WI38 (cell line): ENCODE results near the gene CAD.

Source experiments
- H3K4me3 ChIP-seq: 2 replicates; pipeline ENCODE4 v1.5.1; 2011; ENCODE audit warnings: low read depth, mild to moderate bottlenecking, control low read depth, low read length
- TF ChIP-seq, protein P1 (sequence below): IDR thresholded peaks from 2 replicates; pipeline ENCODE4 v1.5.1; 2012; ENCODE audit warnings: low read depth, mild to moderate bottlenecking, control low read depth, low read length

The CAD gene

DNA sequence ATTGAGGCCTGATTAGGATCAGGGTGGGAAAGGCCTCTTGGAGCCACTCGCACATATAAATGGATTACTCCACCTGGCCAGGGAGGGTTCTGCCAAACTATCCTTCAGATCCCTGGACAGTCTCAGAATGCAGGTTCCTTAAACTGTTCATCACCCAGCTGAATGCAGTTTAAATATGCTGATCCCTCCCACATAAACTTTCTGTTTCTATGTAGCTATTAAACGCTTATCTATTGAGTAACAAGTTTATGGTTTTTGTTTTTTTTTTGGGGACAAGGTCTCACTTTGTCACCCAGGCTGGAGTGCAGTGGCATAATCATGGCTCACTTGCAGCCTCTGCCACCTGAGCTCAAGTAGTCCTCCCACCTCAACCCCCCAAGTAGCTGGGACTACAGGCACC, 1.9 kb downstream of the CAD start:
- no peak overlapping the region for H3K4me3 ChIP-seq

DNA sequence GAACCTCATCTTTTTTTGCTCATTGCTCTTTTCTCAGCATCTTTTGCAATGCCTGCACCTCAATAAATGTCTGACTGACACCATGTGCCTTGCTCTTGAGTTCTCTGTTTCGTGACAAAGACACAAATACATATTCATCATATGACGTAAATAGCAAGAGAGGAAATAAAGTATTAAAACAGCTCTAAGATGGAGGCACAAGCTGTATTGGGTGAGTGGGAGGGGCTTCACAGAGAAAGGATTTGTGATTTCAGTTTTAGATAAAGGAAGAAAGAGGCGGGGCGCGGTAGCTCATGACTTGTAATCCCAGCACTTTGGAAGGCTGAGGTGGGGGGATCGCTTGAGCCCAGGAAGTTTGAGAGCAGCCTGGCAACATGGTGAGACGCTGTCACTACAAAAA, 2.9 kb downstream of the CAD start:
- no peak overlapping the region for H3K4me3 ChIP-seq
- TF ChIP-seq, protein P1, sequence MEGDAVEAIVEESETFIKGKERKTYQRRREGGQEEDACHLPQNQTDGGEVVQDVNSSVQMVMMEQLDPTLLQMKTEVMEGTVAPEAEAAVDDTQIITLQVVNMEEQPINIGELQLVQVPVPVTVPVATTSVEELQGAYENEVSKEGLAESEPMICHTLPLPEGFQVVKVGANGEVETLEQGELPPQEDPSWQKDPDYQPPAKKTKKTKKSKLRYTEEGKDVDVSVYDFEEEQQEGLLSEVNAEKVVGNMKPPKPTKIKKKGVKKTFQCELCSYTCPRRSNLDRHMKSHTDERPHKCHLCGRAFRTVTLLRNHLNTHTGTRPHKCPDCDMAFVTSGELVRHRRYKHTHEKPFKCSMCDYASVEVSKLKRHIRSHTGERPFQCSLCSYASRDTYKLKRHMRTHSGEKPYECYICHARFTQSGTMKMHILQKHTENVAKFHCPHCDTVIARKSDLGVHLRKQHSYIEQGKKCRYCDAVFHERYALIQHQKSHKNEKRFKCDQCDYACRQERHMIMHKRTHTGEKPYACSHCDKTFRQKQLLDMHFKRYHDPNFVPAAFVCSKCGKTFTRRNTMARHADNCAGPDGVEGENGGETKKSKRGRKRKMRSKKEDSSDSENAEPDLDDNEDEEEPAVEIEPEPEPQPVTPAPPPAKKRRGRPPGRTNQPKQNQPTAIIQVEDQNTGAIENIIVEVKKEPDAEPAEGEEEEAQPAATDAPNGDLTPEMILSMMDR: no peak

More for the DNA sequence above, 1.9 kb downstream of the CAD start:
- TF ChIP-seq, protein P1: no peak

DNA sequence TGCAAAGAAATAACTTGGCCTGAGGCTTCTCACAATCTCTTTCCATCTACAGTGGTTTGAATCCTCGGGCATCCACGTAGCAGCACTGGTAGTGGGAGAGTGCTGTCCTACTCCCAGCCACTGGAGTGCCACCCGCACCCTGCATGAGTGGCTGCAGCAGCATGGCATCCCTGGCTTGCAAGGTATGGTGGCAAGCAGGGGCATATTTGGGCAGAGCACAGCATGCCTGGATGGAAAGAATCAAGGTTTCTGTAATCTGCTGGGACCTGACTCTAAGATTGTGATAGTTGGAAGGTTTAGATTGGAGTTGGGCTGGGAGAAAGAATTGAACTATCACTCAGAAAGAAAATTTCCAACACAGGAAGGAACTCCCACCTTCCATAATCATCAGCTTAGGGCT, 4.0 kb downstream of the CAD start:
- TF ChIP-seq, protein P1: no peak
- no peak overlapping the region for H3K4me3 ChIP-seq

DNA sequence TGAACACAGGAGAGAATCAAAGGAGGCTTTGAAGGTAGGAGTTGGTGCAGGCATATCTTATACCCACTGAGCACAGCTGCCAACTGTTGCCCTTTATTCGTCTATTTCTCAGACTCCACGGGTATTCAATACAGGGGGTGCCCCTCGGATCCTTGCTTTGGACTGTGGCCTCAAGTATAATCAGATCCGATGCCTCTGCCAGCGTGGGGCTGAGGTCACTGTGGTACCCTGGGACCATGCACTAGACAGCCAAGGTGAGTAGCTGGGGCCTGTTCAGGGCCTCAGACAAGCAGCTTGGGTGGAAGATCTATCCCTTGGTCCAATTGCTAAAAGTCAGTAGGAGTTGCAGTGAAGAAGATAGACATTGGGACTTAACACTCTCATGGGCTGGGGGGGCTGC, 5.2 kb downstream of the CAD start:
- H3K4me3 ChIP-seq: no peak overlapping the region
- TF ChIP-seq, protein P1: no peak

GRCh38 chr2:27223416-27223815, 6.2 kb downstream of the CAD start:
- TF ChIP-seq, protein P1: no peak
- H3K4me3 ChIP-seq: no peak overlapping the region

DNA sequence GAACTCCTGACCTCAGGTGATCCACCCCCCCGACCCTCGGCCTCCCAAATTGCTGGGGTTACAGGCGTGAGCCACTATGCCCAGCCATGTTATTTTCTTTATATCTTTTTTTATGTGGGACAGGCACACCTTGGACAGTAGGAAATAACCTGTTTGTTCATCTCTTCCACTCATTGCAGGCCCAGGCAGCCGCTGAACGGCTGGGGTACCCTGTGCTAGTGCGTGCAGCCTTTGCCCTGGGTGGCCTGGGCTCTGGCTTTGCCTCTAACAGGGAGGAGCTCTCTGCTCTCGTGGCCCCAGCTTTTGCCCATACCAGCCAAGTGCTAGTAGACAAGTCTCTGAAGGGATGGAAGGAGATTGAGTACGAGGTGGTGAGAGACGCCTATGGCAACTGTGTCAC, 8.4 kb downstream of the CAD start:
- TF ChIP-seq, protein P1: no peak

GRCh38 chr2:27227501-27227900, 10.3 kb downstream of the CAD start:
- TF ChIP-seq, protein P1: no peak
- H3K4me3 ChIP-seq: no peak overlapping the region

More for the DNA sequence above, 8.4 kb downstream of the CAD start:
- no peak overlapping the region for H3K4me3 ChIP-seq
